VCaP (cell line): ENCODE results near the gene SNTG2.

Source experiments
- H3K27ac ChIP-seq: fragments of 450-650 bp; 2 replicates; pipeline ENCODE4 v1.5.1; 2017
- TF ChIP-seq, protein P1 (sequence below): fragments of 450-650 bp; conservative IDR thresholded peaks from 2 replicates; pipeline ENCODE4 v1.5.1; 2017; ENCODE audit warnings: mild to moderate bottlenecking, moderate library complexity

The SNTG2 gene

GRCh38 chr2:1266351-1266750 is 315.7 kb downstream of the SNTG2 start:
- TF ChIP-seq, protein P1, sequence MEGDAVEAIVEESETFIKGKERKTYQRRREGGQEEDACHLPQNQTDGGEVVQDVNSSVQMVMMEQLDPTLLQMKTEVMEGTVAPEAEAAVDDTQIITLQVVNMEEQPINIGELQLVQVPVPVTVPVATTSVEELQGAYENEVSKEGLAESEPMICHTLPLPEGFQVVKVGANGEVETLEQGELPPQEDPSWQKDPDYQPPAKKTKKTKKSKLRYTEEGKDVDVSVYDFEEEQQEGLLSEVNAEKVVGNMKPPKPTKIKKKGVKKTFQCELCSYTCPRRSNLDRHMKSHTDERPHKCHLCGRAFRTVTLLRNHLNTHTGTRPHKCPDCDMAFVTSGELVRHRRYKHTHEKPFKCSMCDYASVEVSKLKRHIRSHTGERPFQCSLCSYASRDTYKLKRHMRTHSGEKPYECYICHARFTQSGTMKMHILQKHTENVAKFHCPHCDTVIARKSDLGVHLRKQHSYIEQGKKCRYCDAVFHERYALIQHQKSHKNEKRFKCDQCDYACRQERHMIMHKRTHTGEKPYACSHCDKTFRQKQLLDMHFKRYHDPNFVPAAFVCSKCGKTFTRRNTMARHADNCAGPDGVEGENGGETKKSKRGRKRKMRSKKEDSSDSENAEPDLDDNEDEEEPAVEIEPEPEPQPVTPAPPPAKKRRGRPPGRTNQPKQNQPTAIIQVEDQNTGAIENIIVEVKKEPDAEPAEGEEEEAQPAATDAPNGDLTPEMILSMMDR = no peak
- H3K27ac ChIP-seq = no peak overlapping the region

DNA sequence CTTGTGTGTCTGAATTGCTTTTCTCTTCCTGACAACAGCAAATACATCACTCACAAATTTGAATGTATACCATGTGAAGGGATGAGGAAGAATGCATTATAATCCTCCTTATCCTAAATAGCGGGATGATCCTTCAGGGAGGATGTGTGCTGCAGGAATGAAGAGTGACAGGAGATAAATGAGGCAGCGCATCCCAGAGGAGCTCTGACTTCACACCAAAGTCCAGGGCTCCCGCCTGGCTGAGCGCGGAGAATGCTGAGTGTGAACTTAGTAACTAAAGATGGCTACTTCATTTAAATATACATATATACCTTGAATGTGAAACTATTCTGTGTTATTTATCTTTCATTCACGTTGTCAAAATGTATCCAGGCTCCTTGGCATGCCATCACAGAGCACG is 317.4 kb downstream of the SNTG2 start:
- H3K27ac ChIP-seq = no peak overlapping the region
- TF ChIP-seq, protein P1 = no peak

GRCh38 chr2:1269812-1270211 is 319.2 kb downstream of the SNTG2 start:
- TF ChIP-seq, protein P1 = no peak
- no peak overlapping the region for H3K27ac ChIP-seq

DNA sequence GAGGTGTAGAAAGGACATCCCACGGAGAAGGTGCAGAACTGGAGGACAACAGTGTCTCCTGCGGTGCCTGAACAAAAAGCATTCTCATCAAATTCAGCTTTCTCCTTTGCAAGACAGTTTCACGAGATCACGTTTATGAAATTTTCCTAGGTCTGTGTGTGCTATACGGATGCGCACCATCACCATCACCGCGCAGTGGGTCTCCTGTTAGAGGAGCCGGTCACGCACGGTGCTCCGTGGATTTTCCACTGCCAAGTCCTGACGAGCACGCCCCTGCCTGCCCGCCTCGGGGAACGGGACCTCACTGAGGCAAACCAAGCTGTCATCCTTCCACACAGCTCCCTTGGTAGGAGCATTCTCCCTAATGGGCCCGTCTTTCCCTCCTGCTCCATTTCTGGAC is 322.2 kb downstream of the SNTG2 start:
- no peak overlapping the region for H3K27ac ChIP-seq
- TF ChIP-seq, protein P1 = no peak

DNA sequence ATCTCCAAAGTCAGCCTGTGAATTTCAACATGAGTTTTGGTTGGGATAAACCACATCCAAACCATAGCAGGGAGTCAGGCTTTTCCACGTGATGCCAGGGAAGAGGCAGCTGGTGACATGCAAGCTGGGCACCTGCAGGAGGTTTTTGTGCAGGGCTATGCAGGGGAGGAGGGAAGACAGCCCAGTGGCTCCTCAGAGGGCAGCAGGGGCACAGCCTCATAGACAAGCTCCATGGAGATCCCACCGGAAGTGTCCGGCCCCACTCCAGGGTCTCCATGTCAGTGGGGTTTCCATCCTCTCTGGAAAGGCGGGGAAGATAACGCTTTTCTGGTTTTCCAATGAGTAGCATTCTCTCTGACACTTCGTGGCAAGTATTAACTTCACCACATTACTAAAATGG is 327.0 kb downstream of the SNTG2 start:
- TF ChIP-seq, protein P1 = no peak
- H3K27ac ChIP-seq = no peak overlapping the region

DNA sequence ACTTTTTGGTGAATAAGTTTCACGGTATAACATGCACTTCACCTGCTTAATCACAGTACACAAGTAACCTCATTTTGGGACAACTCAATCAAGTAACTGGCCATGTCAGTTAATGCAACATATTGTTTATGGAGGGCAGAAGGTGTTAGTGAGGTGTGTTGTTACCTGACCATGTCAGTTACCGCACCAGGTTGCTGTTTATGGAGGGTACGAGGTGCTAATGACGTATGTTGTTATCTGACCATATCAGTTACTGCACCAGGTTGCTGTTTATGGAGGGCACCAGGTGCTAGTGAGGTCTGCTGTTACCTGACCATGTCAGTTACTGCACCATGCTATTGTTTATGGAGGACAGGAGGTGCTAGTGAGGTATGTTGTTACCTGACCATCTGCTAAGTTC is 327.5 kb downstream of the SNTG2 start:
- TF ChIP-seq, protein P1 = no peak
- H3K27ac ChIP-seq = no peak overlapping the region

GRCh38 chr2:1278861-1279260 is 328.2 kb downstream of the SNTG2 start:
- no peak overlapping the region for H3K27ac ChIP-seq
- TF ChIP-seq, protein P1 = no peak

DNA sequence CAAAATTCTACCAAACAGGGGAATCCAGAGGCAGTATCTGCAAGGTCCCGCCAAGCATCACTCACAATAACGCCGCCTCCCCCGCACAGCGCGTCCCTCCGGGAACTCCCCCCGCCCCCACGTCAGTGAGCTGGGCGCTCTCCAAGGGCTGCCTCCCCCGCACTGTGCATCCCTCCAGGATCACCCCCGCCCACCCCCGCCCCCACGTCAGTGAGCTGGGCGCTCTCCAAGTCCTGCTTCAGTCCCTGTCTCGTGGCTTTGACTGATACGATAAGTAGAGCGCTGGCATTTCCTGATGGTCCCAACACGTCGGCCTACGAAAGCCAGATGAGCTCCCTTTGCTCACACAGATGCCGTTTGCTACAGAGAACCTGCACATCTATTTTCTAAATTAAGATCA is 331.9 kb downstream of the SNTG2 start:
- no peak overlapping the region for H3K27ac ChIP-seq
- TF ChIP-seq, protein P1 = no peak
